Stimulated activated CD8-positive, alpha-beta memory T cell treated with anti-CD3 and anti-CD28 coated beads, Interleukin-7, amount 100 ng/mL, for 48 hours (primary cell): Measurements from ENCODE around the gene ARHGAP32.
"Not testable (repeated sequence)": the region's sequence is repeated elsewhere in the genome, so short reads cannot be mapped to it uniquely, and the experiment has no call there.

Source experiments
- DNase-seq, 2 donors: peaks; one replicate each; pipeline ENCODE4 v3.0.0-alpha.2; 2020; ENCODE audit warnings: low read depth in 1 of 2; ENCODE audit errors: extremely low read depth in 1 of 2

The ARHGAP32 gene

DNA sequence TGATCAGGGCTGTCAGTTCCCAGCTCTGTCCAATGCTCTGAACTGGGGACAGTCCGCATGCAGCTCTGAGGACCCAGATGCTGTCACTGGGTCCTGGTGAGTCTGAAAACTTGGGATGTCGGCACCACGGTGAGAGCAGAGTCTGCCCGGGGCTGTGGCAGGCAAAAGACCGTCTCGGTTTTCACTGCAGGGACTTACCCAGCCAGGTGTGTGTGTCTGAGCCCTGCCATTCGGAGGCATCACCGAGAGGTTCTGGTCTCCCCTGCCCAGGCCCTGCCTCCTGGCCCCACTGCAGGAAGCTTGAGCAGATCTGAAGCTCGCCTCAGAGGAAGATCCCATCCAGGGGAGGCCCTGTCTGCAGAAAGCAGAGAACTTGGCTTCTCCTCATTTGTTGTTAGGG is 254.6 kb downstream of the ARHGAP32 start:
- DNase-seq, result no peak

DNA sequence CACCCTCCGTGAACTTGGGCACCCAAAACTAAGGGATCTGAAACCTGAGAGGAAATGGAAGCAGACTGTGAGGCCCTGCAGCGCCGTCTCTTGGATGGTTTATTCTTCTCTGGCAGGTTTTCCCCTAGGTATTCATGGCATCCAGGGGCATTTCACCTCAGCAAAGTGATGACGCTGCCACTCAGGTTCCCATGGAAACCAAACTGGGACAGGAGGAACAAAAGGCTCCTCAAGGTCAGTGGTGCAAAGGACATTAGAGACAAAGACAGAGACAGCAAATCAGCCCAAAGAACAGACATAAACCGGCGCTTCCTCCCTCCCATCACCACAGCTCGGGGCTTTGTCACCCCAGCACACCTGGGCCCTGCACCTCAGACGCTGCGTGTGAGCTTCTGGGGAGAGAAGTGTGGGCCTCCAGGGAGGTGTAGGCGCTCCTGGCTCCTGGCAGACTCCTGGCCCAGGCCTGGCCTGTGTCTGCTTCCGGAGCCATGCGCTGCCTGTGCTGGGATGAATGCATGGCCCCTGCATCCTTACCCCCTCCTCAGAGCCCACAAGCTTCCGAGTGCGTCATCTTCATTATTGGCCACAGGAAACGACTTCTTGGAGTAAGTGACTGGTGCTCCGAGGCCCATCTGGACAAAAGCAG is 255.4 kb downstream of the ARHGAP32 start:
- no peak for DNase-seq

DNA sequence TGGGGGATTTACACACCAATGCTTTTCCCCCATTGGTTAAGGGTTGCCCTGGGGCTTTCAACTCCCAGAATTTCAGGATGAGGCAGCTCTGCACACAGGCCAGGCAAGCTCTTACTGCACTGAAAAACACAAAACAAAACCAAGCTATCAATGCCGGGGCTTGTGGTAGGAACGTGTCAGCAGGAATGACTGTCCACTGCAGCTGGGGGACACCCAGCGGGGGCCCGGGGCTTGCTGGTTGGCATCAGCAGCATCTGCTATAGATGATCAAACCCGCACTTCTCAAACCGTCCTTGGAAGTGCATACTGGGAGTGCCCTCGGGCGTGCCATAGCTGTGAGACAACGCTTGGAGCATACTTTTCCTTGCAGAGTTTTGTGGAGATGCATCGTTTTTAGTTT is 257.2 kb downstream of the ARHGAP32 start:
- DNase-seq, result no peak

DNA sequence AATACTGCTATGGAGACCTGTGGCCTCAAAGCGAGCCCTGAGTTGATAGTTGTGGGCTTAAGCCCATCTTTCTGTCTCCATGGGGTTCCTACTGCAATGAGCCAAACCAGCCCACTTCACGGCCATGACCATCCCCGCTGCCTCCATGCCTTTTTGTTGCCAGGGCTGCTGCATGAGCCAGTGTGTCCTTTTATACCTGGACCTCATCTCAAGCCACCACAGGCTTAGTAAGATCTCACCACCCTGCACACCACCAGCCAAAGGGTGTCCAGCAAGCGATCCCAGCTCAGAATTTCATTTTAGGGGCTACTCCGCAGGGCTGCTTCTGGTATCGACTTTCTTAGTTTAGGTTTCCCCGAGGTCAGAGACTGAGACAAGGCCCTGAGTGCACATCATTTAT is 257.8 kb downstream of the ARHGAP32 start:
- DNase-seq, result no peak

DNA sequence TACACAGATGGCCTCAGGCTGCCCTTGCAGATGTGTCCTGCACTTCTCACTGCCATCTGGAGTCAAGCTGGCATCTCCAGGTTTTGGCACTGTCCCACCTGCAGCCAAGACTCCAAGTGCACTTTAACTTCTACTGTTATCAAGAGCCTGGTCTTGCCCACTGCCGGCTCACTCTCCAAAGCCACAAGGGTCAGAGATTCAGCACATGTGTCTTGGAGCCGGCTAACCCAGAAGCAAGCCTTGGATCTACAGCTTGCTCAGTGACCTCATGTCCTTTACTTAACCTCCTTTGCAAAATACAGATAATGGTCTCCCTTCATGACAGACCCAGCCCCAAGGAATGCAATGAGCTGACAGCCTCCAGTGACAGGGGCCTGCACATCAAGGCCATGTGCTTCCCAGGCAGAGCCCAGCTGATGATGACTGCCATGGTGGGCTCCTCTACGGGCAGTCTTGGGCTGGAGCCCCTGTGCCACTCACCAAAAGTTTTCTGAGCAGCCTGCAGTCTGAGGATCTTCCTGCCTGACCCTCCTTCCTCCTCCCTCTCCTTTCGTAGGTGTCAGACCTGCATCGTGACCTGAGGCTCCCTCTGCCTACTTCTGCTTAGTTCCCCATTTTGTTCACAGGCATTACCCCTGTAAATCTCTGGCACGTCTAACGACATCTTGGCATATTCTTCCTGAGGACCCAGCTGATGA is 258.5 kb downstream of the ARHGAP32 start:
- no peak for DNase-seq

DNA sequence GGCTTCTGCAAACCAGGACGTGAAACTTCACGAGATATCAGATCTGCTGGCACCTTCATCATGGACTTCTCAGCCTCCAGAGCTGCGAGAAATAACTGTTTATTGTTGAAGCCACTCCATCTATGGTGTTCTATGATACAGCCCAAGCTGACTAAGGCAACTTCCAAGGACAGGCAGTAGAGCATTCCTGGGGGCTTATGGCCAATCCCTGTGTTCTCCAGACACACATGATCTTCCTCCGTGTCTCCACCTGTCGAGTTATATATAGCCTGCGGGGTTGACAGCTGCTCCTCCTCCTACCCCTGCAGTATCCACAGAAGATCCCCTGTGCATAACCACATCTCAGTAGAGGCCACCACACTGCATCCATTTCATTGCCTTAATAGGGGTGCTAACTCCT is 260.5 kb downstream of the ARHGAP32 start:
- DNase-seq, result no peak

DNA sequence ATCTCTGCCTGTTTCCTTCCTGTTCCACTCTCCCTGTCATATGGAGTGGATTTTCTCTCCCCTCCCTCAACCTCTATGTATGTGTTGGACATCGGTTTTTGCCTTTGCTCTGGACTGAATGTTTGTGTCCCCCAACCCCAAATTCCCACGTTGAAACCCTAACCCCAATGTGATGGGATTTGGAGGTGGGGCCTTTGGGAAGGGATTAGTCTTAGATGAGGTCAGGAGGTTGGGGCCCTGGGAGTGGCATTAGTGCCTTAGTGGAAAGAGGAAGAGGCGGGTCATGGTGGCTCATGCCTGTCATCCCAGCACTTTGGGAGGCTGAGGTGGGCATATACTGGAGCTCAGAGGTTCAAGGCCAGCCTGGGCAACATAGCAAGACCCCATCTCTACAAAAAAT is 261.1 kb downstream of the ARHGAP32 start:
- DNase-seq, result no peak

DNA sequence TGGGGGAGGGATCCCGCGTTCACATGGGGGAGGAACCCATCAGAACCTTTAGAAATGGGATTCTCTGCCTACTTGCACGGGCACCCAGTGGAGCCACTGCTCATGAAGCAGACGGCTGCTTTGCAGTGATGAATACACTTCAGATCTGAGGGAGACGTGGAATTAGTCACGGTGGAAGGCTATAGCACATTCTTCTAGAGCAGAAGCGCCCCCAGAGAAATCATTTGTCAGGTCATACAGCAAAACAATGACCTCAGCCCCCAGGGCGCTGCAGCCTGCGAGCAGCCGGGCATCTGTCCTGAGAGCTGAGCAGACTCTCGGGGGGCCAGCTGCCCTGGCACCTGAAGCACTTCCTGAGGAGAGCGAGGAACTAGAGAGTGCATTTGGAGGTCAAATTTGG is 262.1 kb downstream of the ARHGAP32 start:
- no peak for DNase-seq

DNA sequence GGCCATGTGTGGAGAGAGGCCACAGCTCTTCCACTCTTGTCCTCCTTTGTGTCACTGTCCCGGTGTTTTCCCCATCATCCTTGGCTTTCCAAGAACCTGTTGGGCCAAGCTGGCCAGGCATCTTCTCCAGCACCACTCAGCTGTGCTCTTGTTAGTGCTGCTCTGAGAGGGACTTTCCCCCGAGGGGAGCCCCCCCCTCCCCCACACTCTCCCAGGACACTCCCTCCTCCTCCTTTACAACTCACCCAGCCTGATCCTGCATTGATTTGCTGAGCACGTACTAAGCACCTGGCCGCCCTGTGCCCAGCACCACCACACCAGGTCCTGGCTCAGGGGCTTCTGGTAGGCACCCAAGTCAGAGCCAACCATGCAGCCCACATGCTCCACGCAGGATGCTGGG is 262.7 kb downstream of the ARHGAP32 start:
- DNase-seq, result no peak

DNA sequence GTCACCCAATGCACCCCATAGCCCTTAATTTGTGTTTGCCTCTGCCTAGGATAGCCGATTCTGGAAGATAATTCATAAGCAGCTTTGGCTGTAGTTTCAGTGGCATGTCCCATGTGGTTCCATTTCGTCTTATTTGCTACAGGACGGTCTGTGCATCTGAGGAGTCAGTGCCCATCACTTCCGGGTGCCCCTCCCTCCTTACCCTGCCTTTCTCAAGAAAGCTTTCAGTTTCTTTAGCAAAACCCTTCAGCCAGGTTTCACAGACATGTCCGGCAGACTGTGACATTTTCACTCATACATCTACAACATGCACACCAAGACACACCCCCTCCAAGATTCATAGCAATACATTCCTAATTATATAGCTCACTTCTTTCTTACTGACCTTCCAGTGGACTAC is 263.7 kb downstream of the ARHGAP32 start:
- no peak for DNase-seq

DNA sequence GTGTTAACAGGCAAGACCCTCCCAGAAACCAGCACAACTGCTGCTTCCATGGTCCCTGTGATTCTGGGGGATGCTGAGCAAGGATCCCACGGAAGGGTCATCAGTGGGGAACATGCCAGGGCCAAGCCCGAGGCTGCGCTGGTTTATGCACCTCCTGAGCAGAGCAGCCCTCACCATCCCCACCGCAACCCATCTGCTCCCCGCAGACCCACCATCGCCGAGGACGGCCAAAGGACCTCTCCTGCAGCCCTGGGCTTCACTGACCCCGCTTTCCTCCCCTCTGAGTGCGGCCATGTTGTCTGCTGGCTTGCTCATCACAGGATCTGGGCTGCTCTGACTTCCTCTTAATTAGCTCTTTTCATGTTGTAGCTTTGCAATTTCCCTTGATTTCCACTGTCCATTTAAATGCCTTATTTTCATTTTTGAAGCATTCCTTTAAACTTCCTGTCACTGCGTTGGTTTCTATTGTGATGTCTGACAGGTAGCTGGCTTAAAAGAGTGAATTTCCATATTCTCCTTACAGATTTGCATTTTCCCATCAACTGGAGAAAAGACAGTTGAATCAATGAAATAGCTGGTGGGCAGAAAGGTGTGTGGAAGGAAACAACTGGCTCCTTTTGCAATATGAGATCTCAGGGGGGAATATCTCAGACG is 264.3 kb downstream of the ARHGAP32 start:
- DNase-seq, result no peak

DNA sequence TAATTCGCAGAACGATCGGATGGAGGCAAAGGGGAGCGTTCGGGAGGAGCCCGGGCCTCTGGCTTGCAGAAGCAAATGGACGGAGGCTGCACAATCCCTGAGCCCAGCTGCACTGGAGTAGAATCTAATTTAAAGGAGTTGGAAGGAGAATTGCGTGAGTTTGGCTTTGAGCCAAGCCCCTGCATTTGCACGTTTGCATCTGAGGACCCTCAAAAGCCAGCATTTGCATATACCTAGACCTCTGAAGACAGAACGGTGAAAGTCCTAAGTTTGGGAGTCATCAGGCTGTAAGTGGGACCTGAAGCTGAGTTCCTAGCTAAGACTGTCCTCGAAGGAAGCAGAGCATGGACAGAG is 265.0 kb downstream of the ARHGAP32 start:
- no peak for DNase-seq

DNA sequence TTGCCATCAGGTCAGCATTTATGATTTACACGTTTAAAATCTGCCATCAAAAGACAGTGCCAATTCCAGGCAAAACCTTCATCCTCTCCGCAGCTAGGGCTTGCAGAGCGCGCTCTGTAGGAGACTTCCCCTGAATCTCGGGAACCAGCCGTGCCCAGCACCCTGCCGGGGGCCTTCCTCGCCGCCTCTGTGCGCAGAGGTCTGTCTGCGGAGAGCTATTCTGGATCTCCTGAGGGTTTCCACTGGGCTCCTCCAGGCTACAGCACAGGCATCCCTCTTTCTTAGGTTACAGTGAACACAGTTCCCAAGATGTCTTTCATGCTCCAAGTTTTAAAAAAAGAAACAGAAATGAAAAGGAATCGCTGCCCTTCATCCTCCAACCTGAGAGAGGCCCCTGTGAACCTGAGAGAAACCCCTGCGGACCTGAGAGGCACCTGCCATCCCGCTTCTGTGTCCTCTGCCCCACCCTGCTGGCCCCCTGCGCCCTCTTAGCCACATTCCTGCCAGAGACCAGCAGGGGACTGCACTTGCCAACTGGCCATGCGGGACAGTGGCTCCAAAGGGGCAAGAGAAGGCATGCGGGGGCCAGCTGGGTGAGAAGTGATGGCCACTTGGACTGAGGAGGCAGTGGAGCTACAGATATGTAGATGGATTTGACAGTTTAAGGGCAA is 265.6 kb downstream of the ARHGAP32 start:
- no peak for DNase-seq

DNA sequence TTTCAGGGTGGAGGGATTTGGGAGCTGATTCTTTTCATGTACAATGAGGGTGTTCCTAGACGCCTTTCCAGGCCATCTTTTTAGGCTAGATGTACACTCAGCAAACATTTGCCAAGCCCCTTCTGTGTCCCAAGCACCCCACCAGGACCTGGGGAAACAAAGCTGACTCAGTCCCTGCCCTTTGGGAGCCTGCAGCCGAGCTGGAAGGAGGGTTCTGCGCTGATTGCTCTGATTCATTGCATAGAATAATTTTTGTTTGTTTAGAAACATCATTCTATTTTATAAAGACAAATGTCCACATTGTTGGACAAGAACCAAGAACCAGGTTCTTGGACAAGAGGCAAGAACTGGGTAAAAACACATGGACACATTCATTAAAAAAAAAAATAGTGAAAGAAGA is 266.1 kb downstream of the ARHGAP32 start:
- DNase-seq, result no peak

DNA sequence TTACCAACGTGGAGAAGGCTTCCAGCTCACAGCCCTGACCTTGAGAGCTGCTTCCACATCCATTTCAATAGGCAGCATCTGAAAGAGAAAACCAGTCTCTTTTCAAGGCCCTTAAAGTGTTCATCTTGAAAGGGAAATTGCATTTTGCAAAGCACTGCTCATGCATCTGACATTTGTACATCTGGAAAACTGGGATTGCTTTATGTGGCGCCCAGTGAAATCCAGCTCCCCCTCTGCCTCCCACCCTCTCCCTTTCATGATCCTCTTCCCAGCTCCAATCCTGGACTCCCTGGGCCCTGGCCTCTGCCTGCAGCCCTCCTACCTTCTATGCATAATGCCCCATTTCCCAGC is 266.9 kb downstream of the ARHGAP32 start:
- DNase-seq, result no peak

DNA sequence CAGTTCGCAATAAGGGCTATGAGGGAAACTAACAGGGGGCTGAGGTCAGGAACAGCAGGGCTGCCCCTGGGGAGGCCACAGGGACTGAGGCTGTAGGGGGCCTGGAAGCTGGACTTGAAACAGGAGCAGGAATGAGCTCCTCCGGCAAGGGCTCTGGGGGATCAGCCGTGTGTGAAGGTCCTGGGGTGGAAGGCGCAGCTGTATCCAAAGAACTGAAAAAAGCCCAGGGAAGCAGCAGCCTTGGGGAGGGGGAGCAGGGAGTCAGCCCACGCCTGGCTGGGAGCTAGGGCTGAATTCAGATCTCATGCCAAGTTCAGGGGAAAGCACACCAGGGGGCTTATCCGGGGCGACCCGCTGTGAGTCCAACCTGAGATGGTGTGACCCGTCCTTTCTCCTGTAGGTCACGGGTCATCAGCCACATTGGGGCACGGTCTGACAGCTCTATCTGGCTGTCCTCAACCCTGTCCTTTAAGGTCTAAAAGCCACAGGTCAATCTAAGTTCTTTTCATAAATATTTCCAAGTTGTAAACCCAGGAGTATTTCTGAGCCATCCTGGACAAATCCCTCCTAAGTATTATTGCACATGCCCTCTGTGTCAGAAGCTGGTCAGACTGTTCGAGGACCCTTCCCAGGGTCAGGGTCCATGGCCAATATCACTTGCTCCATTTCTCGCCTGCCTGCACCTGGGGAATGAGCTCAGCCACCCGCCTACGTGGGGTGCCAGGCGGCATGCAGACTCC is 267.4 kb downstream of the ARHGAP32 start:
- no peak for DNase-seq

DNA sequence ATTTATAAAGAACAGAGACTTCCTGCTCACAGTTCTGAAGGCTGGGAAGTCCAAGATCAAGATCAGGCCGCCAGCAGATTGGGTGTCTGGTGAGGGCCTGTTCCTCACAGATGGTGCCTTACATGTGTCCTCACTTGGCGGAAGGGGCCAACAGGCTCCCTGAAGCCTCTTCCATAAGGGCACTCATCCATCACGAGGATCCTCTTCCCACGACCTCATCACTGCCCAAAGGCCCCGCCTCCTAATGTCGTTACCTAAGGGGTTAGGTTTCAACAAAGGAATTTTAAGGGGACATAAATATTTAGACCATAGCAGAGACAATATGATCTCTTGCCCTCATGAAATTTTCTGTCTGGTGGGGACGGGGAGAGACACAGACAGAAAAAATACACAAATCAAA is 268.0 kb downstream of the ARHGAP32 start:
- no peak for DNase-seq

DNA sequence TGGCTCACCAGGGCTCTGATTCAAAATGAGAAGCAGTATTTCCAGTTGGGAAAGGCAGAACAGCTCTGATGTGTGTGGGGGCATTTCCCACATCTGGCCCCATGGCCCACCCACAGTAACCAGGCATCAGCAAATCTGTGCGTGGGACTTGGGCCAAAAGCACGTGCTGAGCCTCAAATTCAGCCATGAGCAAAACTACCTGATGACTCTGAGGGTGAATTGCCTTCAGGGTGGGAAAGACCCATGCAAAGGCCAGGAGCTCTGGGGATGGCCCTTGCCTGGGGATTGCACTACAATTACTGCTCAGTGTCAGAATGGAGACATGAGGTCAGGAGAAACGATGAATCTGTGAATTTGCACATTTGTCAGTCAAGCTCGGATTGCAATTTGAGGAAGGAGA is 270.3 kb downstream of the ARHGAP32 start:
- no peak for DNase-seq

DNA sequence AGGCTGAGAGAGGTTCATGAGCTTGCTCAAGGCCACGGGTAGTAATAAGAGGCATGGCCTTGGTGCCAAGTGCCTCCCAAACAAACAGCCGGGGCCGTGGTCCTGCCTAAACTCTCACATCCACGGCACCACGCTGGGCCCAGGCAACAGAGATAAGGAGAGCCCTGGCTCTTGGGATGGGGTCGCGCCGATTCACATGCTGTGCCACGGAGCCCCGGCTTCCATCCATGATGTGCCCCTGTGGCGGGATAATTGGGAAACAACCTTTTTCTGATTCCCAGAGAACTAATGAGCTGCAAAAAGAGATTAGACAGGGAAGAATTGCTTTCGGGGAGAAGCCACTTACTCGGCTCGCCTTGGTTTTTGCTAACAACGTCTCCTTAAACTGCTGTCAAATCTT is 271.5 kb downstream of the ARHGAP32 start:
- no peak for DNase-seq

DNA sequence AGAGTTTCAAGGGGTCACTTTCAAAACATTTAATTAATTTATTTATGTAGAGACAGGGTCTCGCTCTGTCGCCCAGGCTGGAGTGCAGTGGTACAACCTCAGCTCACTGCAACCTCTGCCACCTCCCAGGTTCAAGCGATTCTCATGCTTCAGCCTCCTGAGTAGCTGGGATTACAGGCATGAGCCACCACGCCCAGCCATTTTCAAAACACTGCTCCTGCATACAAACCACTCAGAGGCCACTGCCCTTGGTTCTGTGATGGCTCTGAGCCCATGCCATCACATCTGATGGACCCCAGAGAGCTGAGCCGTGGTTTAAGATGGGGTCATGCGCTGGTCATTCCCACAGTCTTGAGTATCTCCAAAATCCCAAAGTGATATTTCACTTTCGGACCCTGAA is 272.5 kb downstream of the ARHGAP32 start:
- DNase-seq, result not testable (repeated sequence)

DNA sequence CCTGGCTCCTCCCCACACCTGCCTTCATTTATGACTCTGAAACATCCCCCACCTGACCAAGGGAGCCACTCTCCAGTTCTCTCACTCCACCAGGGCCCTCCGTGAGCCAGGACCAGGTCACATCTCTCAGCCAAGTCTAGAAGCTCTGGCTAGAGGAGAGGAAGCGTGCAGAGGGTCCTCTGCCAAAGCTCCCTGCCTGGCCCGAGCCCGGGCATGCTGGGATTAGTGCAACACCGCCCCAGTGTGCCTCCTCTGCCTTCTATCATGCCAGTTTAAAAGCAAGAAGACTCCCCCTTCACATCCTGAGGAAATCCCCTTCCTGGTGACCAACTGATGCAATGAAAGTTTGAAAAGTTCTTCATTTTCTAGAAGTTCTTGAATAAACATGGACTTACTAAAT is 272.9 kb downstream of the ARHGAP32 start:
- DNase-seq, result no peak
